Measurements from ENCODE around the gene PRKACB.
"Not testable (repeated sequence)": the region's sequence is repeated elsewhere in the genome, so short reads cannot be mapped to it uniquely, and the experiment has no call there.

PRKACB gene

DNA sequence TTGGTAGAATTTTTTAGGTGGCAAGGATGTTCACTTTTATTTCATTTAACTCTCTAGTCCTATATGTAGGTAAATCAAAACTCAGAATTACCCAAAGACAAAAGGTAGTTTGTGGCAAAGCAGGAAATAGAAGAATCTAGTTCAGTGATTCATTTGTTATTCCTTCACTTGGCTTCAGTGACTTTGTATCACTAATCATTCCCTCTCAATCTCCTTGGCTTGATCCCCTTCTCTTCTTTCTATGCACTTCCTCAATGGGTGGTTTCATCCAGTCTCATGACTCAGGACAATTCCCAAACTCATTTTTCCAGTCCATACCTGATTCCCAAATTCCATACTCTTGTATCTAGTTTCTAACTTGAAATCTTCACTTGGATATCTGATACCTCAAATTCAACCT lies 64.9 kb downstream of the PRKACB start:
- no peaks in the 10 kb centered on the region for H3K9me3 ChIP-seq (ENCODE audit: control insufficient read depth in 2 of 2, low read length in 2 of 2)
- no peak overlapping the region for H3K27ac ChIP-seq (ENCODE audit: low read depth in 2 of 2, low read length in 2 of 2)
- no peaks in the 10 kb centered on the region for H3K27me3 ChIP-seq (ENCODE audit: control insufficient read depth in 2 of 2, insufficient read depth in 2 of 2, low read length in 2 of 2)
- no peaks in the 10 kb centered on the region for H3K4me1 ChIP-seq (ENCODE audit: control insufficient read depth in 2 of 2, insufficient read depth in 2 of 2, low read length in 2 of 2)
- no peak overlapping the region for H3K9ac ChIP-seq (ENCODE audit: low read depth in 1 of 2, low read length in 2 of 2)
- peaks cover 17 to 19% of the 10 kb centered on the region in 2 donors for H3K36me3 ChIP-seq (ENCODE audit: control insufficient read depth in 2 of 2, insufficient read depth in 2 of 2, low read length in 2 of 2)
- H3K4me3 ChIP-seq (ENCODE audit: low read length in 2 of 2), result no peak overlapping the region

DNA sequence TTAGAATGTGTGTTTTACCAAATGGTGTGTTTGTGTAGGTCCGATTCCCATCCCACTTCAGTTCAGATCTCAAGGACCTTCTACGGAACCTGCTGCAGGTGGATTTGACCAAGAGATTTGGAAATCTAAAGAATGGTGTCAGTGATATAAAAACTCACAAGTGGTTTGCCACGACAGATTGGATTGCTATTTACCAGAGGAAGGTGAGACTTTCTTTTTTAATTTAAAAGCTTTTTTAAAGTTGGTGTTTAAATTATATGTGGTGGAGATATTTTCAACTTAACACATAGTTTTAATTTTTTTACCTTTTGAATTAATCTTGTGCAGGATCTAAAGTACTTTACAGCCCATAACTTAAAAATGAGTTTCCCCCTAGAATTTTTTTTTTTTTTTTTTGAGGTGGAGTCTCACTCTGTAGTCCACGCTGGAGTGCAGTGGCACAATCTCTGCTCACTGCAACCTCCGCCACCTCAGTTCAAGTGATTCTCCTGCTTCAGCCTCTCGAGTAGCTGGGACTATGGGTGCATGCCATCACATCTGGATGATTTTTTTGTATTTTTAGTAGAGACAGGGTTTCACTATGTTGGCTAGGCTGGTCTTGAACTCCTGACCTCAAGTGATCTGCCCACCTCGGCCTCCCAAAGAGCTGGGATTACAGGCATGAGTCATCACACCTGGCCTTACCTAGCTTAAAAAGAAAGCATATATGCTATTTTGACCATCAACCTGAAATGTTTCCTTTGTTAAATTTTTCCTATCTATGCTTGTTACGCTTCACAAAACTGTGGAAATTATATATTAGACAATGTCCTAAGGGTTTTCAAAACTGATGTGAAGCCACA lies 70.3 kb downstream of the PRKACB start:
- H3K4me1 ChIP-seq (ENCODE audit: control insufficient read depth in 2 of 2, insufficient read depth in 2 of 2, low read length in 2 of 2), result no peaks in the 10 kb centered on the region
- H3K9me3 ChIP-seq (ENCODE audit: control insufficient read depth in 2 of 2, low read length in 2 of 2), result no peaks in the 10 kb centered on the region
- H3K4me3 ChIP-seq (ENCODE audit: low read length in 2 of 2), result no peak overlapping the region
- H3K36me3 ChIP-seq (ENCODE audit: control insufficient read depth in 2 of 2, insufficient read depth in 2 of 2, low read length in 2 of 2), result peaks cover 9 to 19% of the 10 kb centered on the region in 2 donors
- H3K27me3 ChIP-seq (ENCODE audit: control insufficient read depth in 2 of 2, insufficient read depth in 2 of 2, low read length in 2 of 2), result no peaks in the 10 kb centered on the region
- no peak overlapping the region for H3K27ac ChIP-seq (ENCODE audit: low read depth in 2 of 2, low read length in 2 of 2)
- no peak overlapping the region for H3K9ac ChIP-seq (ENCODE audit: low read depth in 1 of 2, low read length in 2 of 2)

DNA sequence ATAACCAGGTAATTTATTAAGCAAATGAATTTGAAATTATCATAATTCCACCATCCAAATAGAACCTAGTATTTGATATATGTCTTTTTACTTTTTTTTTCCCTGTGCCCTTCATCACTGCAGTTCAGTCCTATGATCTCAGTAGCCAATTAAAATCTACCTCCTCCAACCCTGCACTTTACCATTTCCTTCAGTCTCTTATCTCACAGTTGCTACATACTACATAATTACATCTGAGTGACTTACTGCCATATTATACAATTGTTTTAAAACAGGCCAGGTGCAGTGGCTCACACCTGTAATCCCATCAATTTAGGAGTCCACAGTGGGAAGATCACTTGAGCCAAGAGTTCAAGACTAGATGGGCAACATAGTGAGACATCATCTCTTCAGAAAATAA lies 73.2 kb downstream of the PRKACB start:
- no peak overlapping the region for H3K9ac ChIP-seq (ENCODE audit: low read depth in 1 of 2, low read length in 2 of 2)
- no peak overlapping the region for H3K27ac ChIP-seq (ENCODE audit: low read depth in 2 of 2, low read length in 2 of 2)
- H3K4me3 ChIP-seq (ENCODE audit: low read length in 2 of 2), result no peak overlapping the region
- H3K27me3 ChIP-seq (ENCODE audit: control insufficient read depth in 2 of 2, insufficient read depth in 2 of 2, low read length in 2 of 2), result no peaks in the 10 kb centered on the region
- no peaks in the 10 kb centered on the region for H3K4me1 ChIP-seq (ENCODE audit: control insufficient read depth in 2 of 2, insufficient read depth in 2 of 2, low read length in 2 of 2)
- H3K36me3 ChIP-seq (ENCODE audit: control insufficient read depth in 2 of 2, insufficient read depth in 2 of 2, low read length in 2 of 2), result peaks cover 9 to 14% of the 10 kb centered on the region in 2 donors
- H3K9me3 ChIP-seq (ENCODE audit: control insufficient read depth in 2 of 2, low read length in 2 of 2), result no peaks in the 10 kb centered on the region

DNA sequence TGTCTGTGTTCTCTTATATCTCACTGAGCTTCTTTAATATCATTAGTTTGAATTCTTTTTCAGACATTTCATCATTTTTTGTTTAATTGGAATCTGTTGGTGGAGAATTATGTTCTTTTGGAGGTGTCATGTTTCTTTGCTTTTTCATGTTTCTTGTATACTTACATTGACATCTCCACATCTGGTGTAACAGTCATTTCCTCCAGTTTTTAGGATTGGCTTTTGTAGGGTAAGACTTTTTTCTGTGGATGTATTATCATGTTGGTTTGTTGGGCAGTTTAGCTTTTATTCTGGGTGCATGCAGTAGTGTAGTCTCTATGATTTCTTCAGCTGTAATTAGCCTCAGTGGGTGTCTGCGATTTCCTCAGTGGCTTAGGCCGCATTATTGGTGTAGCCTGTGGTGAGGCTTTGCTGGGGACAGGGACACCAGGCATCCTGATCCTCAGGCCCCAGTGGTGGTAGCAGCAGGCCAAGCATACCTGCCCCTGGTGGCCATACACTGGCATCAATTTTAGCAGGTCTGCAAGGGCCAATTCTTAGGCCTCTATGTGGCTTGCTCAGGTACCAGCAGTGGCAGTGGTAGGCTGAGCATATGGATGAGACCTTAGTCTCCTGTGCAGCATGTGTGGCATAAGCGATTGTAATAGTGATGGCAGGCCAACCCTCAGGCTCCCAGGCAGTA lies 79.8 kb downstream of the PRKACB start:
- Histone ChIP-seq H3K27ac (ENCODE audit: low read depth in 2 of 2, low read length in 2 of 2) (no peak overlapping the region), H3K4me3 (ENCODE audit: low read length in 2 of 2) (no peak overlapping the region), H3K27me3 (ENCODE audit: control insufficient read depth in 2 of 2, insufficient read depth in 2 of 2, low read length in 2 of 2) (no peaks in the 10 kb centered on the region), H3K4me1 (ENCODE audit: control insufficient read depth in 2 of 2, insufficient read depth in 2 of 2, low read length in 2 of 2) (no peaks in the 10 kb centered on the region), H3K9me3 (ENCODE audit: control insufficient read depth in 2 of 2, low read length in 2 of 2) (no peaks in the 10 kb centered on the region), H3K9ac (ENCODE audit: low read depth in 1 of 2, low read length in 2 of 2) (no peak overlapping the region), H3K36me3 (ENCODE audit: control insufficient read depth in 2 of 2, insufficient read depth in 2 of 2, low read length in 2 of 2) (peaks cover 5 to 17% of the 10 kb centered on the region in 2 donors)

DNA sequence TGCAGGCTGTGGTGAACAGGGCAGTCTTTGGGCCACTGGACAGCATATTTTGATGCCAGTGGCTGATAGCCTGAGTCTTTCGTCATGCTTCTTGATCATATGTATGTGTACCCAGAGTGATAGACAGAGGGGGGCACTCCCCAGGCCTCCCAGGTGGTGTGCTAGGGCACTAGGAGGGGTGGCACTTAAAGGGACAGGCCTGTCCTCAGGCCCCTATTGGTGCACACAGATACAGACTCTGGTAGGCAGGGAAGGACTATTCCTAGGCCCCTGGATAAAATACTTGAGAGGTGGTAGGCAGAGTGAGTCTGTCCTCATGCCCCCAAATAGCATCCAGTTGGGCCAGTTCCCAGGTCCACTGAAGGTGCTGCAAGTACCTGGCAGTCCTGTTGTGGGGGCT lies 80.8 kb downstream of the PRKACB start:
- no peaks in the 10 kb centered on the region for H3K4me1 ChIP-seq (ENCODE audit: control insufficient read depth in 2 of 2, insufficient read depth in 2 of 2, low read length in 2 of 2)

DNA sequence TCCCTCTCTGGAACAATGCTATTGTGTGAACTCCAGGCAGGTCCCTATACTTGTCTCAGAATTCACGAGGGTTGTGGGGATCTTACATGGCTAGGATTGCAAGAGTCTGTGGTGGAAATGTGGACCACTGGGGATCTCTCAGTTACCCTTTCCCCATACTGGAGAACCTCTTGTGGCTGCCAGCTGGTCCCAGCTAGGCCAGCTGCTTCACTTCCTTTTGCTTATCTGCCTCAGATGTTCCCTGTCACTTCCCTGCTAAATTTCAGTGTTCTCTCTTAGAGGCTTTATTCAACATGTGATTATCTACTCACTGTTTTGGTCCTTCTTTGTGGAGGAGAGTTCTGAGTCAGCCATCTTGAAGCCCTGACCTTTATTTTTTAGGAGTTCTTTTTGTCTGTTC lies 81.6 kb downstream of the PRKACB start:
- no peak overlapping the region for H3K27ac ChIP-seq (ENCODE audit: low read depth in 2 of 2, low read length in 2 of 2)
- no peaks in the 10 kb centered on the region for H3K27me3 ChIP-seq (ENCODE audit: control insufficient read depth in 2 of 2, insufficient read depth in 2 of 2, low read length in 2 of 2)
- no peaks in the 10 kb centered on the region for H3K4me1 ChIP-seq (ENCODE audit: control insufficient read depth in 2 of 2, insufficient read depth in 2 of 2, low read length in 2 of 2)
- H3K9ac ChIP-seq (ENCODE audit: low read depth in 1 of 2, low read length in 2 of 2), result no peak overlapping the region
- H3K36me3 ChIP-seq (ENCODE audit: control insufficient read depth in 2 of 2, insufficient read depth in 2 of 2, low read length in 2 of 2), result peaks cover 3 to 12% of the 10 kb centered on the region in 2 donors
- H3K4me3 ChIP-seq (ENCODE audit: low read length in 2 of 2), result no peak overlapping the region
- no peaks in the 10 kb centered on the region for H3K9me3 ChIP-seq (ENCODE audit: control insufficient read depth in 2 of 2, low read length in 2 of 2)

More for the DNA sequence above, 80.8 kb downstream of the PRKACB start:
- Histone ChIP-seq H3K27ac (ENCODE audit: low read depth in 2 of 2, low read length in 2 of 2) (no peak overlapping the region), H3K9me3 (ENCODE audit: control insufficient read depth in 2 of 2, low read length in 2 of 2) (no peaks in the 10 kb centered on the region), H3K4me3 (ENCODE audit: low read length in 2 of 2) (no peak overlapping the region), H3K27me3 (ENCODE audit: control insufficient read depth in 2 of 2, insufficient read depth in 2 of 2, low read length in 2 of 2) (no peaks in the 10 kb centered on the region), H3K9ac (ENCODE audit: low read depth in 1 of 2, low read length in 2 of 2) (no peak overlapping the region), H3K36me3 (ENCODE audit: control insufficient read depth in 2 of 2, insufficient read depth in 2 of 2, low read length in 2 of 2) (peaks cover 3 to 12% of the 10 kb centered on the region in 2 donors)

DNA sequence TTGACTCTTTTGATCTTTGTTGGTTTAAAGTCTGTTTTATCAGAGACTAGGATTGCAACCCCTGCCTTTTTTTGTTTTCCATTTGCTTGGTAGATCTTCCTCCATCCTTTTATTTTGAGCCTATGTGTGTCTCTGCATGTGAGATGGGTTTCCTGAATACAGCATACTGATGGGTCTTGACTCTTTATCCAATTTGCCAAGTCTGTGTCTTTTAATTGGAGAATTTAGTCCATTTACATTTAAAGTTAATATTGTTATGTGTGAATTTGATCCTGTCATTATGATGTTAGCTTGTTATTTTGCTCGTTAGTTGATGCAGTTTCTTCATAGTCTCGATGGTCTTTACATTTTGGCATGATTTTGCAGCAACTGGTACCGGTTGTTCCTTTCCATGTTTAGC lies 88.6 kb downstream of the PRKACB start:
- H3K9me3 ChIP-seq (ENCODE audit: control insufficient read depth in 2 of 2, low read length in 2 of 2); H3K27me3 ChIP-seq (ENCODE audit: control insufficient read depth in 2 of 2, insufficient read depth in 2 of 2, low read length in 2 of 2); H3K27ac ChIP-seq (ENCODE audit: low read depth in 2 of 2, low read length in 2 of 2); H3K9ac ChIP-seq (ENCODE audit: low read depth in 1 of 2, low read length in 2 of 2); H3K4me1 ChIP-seq (ENCODE audit: control insufficient read depth in 2 of 2, insufficient read depth in 2 of 2, low read length in 2 of 2); H3K4me3 ChIP-seq (ENCODE audit: low read length in 2 of 2): not testable (repeated sequence)
- H3K36me3 ChIP-seq (ENCODE audit: control insufficient read depth in 2 of 2, insufficient read depth in 2 of 2, low read length in 2 of 2), result peaks cover 9 to 12% of the 10 kb centered on the region in 2 donors

DNA sequence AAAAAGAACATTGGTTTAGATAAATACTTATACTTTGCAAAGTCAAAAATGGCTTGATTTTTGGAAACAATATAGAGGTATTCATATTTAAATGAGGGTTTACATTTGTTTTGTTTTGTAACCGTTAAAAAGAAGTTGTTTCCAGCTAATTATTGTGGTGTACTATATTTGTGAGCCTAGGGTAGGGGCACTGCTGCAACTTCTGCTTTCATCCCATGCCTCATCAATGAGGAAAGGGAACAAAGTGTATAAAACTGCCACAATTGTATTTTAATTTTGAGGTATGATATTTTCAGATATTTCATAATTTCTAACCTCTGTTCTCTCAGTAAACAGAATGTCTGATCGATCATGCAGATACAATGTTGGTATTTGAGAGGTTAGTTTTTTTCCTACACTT lies 92.2 kb downstream of the PRKACB start:
- Histone ChIP-seq H3K27ac (ENCODE audit: low read depth in 2 of 2, low read length in 2 of 2) (no peak overlapping the region), H3K9me3 (ENCODE audit: control insufficient read depth in 2 of 2, low read length in 2 of 2) (no peaks in the 10 kb centered on the region), H3K4me3 (ENCODE audit: low read length in 2 of 2) (no peak overlapping the region), H3K9ac (ENCODE audit: low read depth in 1 of 2, low read length in 2 of 2) (no peak overlapping the region), H3K4me1 (ENCODE audit: control insufficient read depth in 2 of 2, insufficient read depth in 2 of 2, low read length in 2 of 2) (no peaks in the 10 kb centered on the region), H3K27me3 (ENCODE audit: control insufficient read depth in 2 of 2, insufficient read depth in 2 of 2, low read length in 2 of 2) (no peaks in the 10 kb centered on the region), H3K36me3 (ENCODE audit: control insufficient read depth in 2 of 2, insufficient read depth in 2 of 2, low read length in 2 of 2) (peaks cover 23 to 30% of the 10 kb centered on the region in 2 donors)

DNA sequence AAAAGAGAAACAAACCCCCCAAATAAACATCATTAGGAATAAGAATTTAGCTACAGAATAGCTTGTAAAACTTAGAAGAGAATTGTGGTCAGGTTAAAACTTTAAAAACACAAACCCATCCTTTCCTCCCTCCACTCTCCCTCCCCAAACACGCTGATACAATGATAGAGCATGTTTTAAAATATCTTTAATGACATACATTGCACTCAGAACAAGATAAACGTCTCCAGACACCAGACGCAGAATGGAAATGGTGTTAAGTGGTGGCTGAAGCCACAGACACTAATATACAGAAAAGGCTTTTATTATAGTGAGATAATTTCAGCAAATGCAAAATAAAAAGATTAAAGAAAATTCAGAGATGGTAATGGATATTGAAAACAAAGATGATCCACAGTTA lies 98.6 kb downstream of the PRKACB start:
- no peak overlapping the region for H3K9ac ChIP-seq (ENCODE audit: low read depth in 1 of 2, low read length in 2 of 2)

DNA sequence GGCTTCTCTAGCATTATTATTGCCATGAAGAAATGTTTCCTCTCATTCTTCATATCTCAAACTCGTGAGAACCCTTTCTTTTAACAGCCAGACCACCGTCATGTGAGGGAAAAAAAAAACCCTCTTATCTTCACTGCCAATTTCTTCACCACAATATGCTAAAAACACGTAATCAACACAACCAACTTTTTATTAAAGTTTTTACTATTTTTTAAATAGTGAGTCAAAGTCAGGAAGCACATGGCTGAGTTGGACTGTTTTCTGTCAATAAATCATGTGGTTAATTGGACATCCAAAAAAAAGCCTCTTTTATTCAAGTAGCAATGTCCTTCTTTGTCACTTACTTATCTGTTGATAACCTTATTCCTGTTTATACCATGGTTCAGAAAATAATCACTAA lies 101.5 kb downstream of the PRKACB start:
- Histone ChIP-seq H3K9me3 (ENCODE audit: control insufficient read depth in 2 of 2, low read length in 2 of 2) (no peaks in the 10 kb centered on the region), H3K27me3 (ENCODE audit: control insufficient read depth in 2 of 2, insufficient read depth in 2 of 2, low read length in 2 of 2) (no peaks in the 10 kb centered on the region), H3K4me1 (ENCODE audit: control insufficient read depth in 2 of 2, insufficient read depth in 2 of 2, low read length in 2 of 2) (peaks cover 2 to 23% of the 10 kb centered on the region in 2 donors), H3K36me3 (ENCODE audit: control insufficient read depth in 2 of 2, insufficient read depth in 2 of 2, low read length in 2 of 2) (no peaks in the 10 kb centered on the region), H3K9ac (ENCODE audit: low read depth in 1 of 2, low read length in 2 of 2) (peak overlapping the region in 1 of 2 donors; percentile 19), H3K4me3 (ENCODE audit: low read length in 2 of 2) (no peak overlapping the region), H3K27ac (ENCODE audit: low read depth in 2 of 2, low read length in 2 of 2) (peak overlapping the region in 1 of 2 donors; percentile 56)

More for the DNA sequence above, 98.6 kb downstream of the PRKACB start:
- Histone ChIP-seq H3K27ac (ENCODE audit: low read depth in 2 of 2, low read length in 2 of 2) (no peak overlapping the region), H3K4me3 (ENCODE audit: low read length in 2 of 2) (no peak overlapping the region), H3K4me1 (ENCODE audit: control insufficient read depth in 2 of 2, insufficient read depth in 2 of 2, low read length in 2 of 2) (peaks cover 0 to 18% of the 10 kb centered on the region in 2 donors), H3K36me3 (ENCODE audit: control insufficient read depth in 2 of 2, insufficient read depth in 2 of 2, low read length in 2 of 2) (peaks cover 16 to 17% of the 10 kb centered on the region in 2 donors), H3K9me3 (ENCODE audit: control insufficient read depth in 2 of 2, low read length in 2 of 2) (no peaks in the 10 kb centered on the region), H3K27me3 (ENCODE audit: control insufficient read depth in 2 of 2, insufficient read depth in 2 of 2, low read length in 2 of 2) (no peaks in the 10 kb centered on the region)

Data from mucosa of rectum (tissue), 2 donors.